ENCODE results near the gene RSAD2. TPM values are rescaled to one million over a fixed set of nuclear protein-coding genes. Genes with fewer than 3 reads are reported as not detected.
A peak's percentile ranks its signal among the peaks of the same experiment; 100 is the strongest.

RSAD2 gene
- polyA plus RNA-seq, 4 donors: 0.81 to 3.7 (median 1.8) TPM

DNA sequence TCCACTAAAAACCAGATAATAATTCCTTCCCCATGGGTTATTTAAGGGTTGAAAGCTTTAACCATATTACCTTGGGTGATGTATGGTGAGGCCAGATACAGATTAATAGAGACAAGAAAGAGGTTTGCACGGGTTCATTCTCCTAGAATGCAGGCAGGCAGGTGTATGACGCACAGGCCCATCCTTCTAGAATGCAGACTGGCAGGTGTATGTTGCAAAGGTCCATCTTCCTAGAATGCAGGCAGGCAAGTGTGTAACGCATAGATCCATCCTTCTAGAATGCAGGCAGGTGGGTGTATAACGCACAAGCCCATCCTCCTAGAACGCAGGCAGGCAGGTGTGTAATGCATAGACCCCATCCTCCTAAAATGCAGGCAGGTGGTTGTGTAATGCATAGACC, 3.9 kb downstream of the RSAD2 start:
- WGBS, 3 donors: 90 to 92% (median 92%) methylated on average over 5 of the region's 5 CpGs
- no peaks in the 10 kb centered on the region for H3K9me3 ChIP-seq (ENCODE audit: control insufficient read depth in 2 of 2, insufficient read depth in 1 of 2, low read depth in 1 of 2, low read length in 1 of 2)
- no peaks in the 10 kb centered on the region for H3K36me3 ChIP-seq (ENCODE audit: control insufficient read depth in 3 of 3, insufficient read depth in 2 of 3, low read depth in 1 of 3, low read length in 3 of 3)
- H3K4me3 ChIP-seq (ENCODE audit: low read depth in 1 of 3, low read length in 3 of 3): no peak overlapping the region
- FAIRE-seq (no peak), DNase-seq (no peak)
- H3K27ac ChIP-seq (ENCODE audit: low read depth in 1 of 3, low read length in 2 of 3): no peak overlapping the region
- H3K4me1 ChIP-seq (ENCODE audit: control insufficient read depth in 3 of 3, insufficient read depth in 2 of 3, low read depth in 1 of 3, low read length in 2 of 3): peaks cover 0 to 8% (median 6%) of the 10 kb centered on the region in 3 donors
- H3K27me3 ChIP-seq (ENCODE audit: control insufficient read depth in 3 of 3, insufficient read depth in 3 of 3, low read length in 3 of 3): no peaks in the 10 kb centered on the region

DNA sequence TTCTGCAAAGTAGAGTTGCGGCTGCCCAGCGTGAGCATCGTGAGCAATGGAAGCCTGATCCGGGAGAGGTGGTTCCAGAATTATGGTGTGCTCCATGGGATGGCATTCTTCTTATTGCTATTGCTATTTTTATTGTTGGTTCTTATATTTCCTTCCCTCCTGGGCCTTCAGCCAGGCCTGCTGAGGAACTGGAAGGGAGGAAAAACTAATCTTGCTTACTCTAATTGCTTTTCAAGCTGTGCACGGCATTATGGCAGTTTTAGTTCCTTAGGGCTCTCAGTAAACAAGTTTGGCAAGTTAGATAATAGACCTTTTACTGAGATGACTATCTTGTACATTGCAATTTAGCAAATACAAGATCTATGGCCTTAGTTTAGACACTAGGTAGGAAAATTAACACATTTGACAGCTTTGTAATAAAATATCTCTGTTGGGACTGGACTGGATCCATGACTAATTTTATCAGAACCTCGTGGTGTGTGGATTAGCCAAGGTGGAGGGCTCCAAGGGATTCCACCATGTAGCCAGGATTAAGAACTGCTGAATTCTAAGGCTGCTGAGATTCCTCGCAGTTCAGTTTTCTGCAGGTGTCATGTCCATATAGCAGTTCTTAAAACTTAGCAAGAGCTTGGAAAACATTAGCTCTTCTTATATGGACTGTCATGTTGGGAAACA, 6.0 kb downstream of the RSAD2 start:
- Histone ChIP-seq H3K4me1 (ENCODE audit: control insufficient read depth in 3 of 3, insufficient read depth in 2 of 3, low read depth in 1 of 3, low read length in 2 of 3) (no peaks in the 10 kb centered on the region), H3K9me3 (ENCODE audit: control insufficient read depth in 2 of 2, insufficient read depth in 1 of 2, low read depth in 1 of 2, low read length in 1 of 2) (no peaks in the 10 kb centered on the region), H3K27ac (ENCODE audit: low read depth in 1 of 3, low read length in 2 of 3) (no peak overlapping the region), H3K27me3 (ENCODE audit: control insufficient read depth in 3 of 3, insufficient read depth in 3 of 3, low read length in 3 of 3) (no peaks in the 10 kb centered on the region), H3K4me3 (ENCODE audit: low read depth in 1 of 3, low read length in 3 of 3) (no peak overlapping the region), H3K36me3 (ENCODE audit: control insufficient read depth in 3 of 3, insufficient read depth in 2 of 3, low read depth in 1 of 3, low read length in 3 of 3) (no peaks in the 10 kb centered on the region)
- WGBS, 3 donors: 69 to 75% (median 70%) methylated on average over 7 of the region's 7 CpGs
- DNase-seq (no peak), FAIRE-seq (no peak)

DNA sequence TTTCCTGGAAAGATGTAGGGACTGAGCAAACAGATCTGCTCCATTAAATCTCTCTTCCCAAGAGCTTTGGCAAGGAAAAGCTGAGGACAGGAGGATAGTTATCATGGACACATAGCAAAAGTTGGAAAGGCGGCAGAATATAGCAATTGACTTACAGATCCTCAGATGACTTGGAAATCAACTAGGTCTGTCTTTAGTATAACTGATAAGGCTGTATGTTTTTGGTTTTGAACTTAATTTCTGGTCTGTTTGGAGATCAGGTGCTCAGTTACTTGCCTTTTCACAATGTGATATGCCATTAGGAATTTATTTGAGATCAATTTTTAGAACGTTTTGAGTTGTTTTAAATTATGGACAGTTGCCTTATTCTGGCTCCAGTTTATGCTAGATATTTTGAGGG, 8.0 kb downstream of the RSAD2 start:
- no peaks in the 10 kb centered on the region for H3K9me3 ChIP-seq (ENCODE audit: control insufficient read depth in 2 of 2, insufficient read depth in 1 of 2, low read depth in 1 of 2, low read length in 1 of 2)
- H3K4me3 ChIP-seq (ENCODE audit: low read depth in 1 of 3, low read length in 3 of 3): no peak overlapping the region
- H3K4me1 ChIP-seq (ENCODE audit: control insufficient read depth in 3 of 3, insufficient read depth in 2 of 3, low read depth in 1 of 3, low read length in 2 of 3): no peaks in the 10 kb centered on the region
- DNase-seq (no peak), FAIRE-seq (no peak)
- H3K36me3 ChIP-seq (ENCODE audit: control insufficient read depth in 3 of 3, insufficient read depth in 2 of 3, low read depth in 1 of 3, low read length in 3 of 3): no peaks in the 10 kb centered on the region
- H3K27ac ChIP-seq (ENCODE audit: low read depth in 1 of 3, low read length in 2 of 3): no peak overlapping the region
- H3K27me3 ChIP-seq (ENCODE audit: control insufficient read depth in 3 of 3, insufficient read depth in 3 of 3, low read length in 3 of 3): no peaks in the 10 kb centered on the region
- 84 to 87% (median 85%) methylated on average over 2 of the region's 2 CpGs for WGBS, 3 donors

DNA sequence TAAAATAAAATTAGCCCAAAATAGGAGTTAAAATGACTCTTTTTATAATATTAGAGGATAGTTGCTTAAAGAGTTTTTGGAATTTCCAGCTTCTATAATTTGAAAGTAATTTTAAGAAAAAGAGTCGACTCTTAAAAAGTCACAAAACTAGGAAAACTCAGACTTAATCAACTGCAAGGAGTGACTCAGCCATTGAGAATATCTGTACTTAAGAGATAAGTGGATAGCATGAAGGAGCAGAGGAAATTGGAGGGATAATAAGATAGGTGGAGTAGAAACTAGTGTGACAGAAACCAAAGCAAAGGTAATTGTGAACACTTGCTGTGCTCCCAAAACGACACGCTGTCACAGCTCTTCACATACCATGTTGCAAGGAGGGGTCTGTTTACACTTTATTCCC, 8.4 kb downstream of the RSAD2 start:
- Histone ChIP-seq H3K4me1 (ENCODE audit: control insufficient read depth in 3 of 3, insufficient read depth in 2 of 3, low read depth in 1 of 3, low read length in 2 of 3) (no peaks in the 10 kb centered on the region), H3K27me3 (ENCODE audit: control insufficient read depth in 3 of 3, insufficient read depth in 3 of 3, low read length in 3 of 3) (no peaks in the 10 kb centered on the region), H3K27ac (ENCODE audit: low read depth in 1 of 3, low read length in 2 of 3) (no peak overlapping the region), H3K9me3 (ENCODE audit: control insufficient read depth in 2 of 2, insufficient read depth in 1 of 2, low read depth in 1 of 2, low read length in 1 of 2) (no peaks in the 10 kb centered on the region), H3K4me3 (ENCODE audit: low read depth in 1 of 3, low read length in 3 of 3) (no peak overlapping the region), H3K36me3 (ENCODE audit: control insufficient read depth in 3 of 3, insufficient read depth in 2 of 3, low read depth in 1 of 3, low read length in 3 of 3) (no peaks in the 10 kb centered on the region)
- DNase-seq (no peak), FAIRE-seq (no peak)
- WGBS, 3 donors: 86 to 92% (median 89%) methylated on average over 3 of the region's 3 CpGs

DNA sequence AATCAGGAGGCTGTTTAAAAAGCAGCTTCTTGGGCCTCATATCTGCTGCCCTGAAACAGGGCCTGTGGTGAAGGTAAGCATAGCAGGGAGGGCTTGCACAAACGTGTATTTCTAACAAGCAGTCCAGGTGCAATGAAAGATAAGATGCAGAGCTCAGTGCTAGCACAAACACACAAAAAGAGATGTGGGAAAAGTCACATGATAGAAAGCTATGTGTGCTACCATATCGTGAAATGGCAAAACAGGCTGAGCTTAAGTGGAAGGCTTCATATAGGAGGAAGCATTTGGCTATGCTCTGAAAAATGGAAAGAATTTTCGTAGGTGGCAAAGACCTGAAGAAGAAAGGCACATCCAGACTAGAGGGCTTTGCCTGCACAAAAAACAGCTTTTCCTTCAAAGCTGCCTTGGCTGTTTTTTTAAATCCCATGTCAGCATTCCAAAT, 10.2 kb downstream of the RSAD2 start:
- DNase-seq (no peak), FAIRE-seq (no peak)
- Histone ChIP-seq H3K27me3 (ENCODE audit: control insufficient read depth in 3 of 3, insufficient read depth in 3 of 3, low read length in 3 of 3) (no peaks in the 10 kb centered on the region), H3K27ac (ENCODE audit: low read depth in 1 of 3, low read length in 2 of 3) (no peak overlapping the region), H3K9me3 (ENCODE audit: control insufficient read depth in 2 of 2, insufficient read depth in 1 of 2, low read depth in 1 of 2, low read length in 1 of 2) (no peaks in the 10 kb centered on the region), H3K36me3 (ENCODE audit: control insufficient read depth in 3 of 3, insufficient read depth in 2 of 3, low read depth in 1 of 3, low read length in 3 of 3) (peaks cover 0 to 2% (median 2%) of the 10 kb centered on the region in 3 donors), H3K4me1 (ENCODE audit: control insufficient read depth in 3 of 3, insufficient read depth in 2 of 3, low read depth in 1 of 3, low read length in 2 of 3) (no peaks in the 10 kb centered on the region), H3K4me3 (ENCODE audit: low read depth in 1 of 3, low read length in 3 of 3) (no peak overlapping the region)
- 62 to 69% (median 62%) methylated on average over 3 of the region's 3 CpGs for WGBS, 3 donors

DNA sequence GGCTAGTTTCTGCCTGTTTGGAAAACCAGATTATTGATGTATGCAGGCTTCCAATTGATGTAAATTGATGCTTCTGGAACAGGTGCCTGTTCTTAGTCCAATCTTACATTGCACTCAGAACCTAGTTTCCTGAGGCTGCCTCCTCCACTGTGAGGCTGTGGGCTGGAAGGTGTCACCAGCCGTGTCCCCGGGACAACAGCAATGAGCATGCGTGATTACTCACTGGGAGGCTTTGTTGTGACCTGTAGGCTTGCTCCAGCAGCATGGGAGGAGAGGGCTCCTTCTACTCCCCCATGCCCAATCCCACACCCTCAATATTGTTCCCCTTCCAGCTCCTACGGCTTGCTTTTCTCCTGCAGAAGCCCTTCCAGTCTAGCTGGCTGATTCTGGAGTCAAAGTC, 11.1 kb downstream of the RSAD2 start:
- Histone ChIP-seq H3K27me3 (ENCODE audit: control insufficient read depth in 3 of 3, insufficient read depth in 3 of 3, low read length in 3 of 3) (no peaks in the 10 kb centered on the region), H3K4me1 (ENCODE audit: control insufficient read depth in 3 of 3, insufficient read depth in 2 of 3, low read depth in 1 of 3, low read length in 2 of 3) (no peaks in the 10 kb centered on the region), H3K9me3 (ENCODE audit: control insufficient read depth in 2 of 2, insufficient read depth in 1 of 2, low read depth in 1 of 2, low read length in 1 of 2) (no peaks in the 10 kb centered on the region), H3K27ac (ENCODE audit: low read depth in 1 of 3, low read length in 2 of 3) (no peak overlapping the region), H3K4me3 (ENCODE audit: low read depth in 1 of 3, low read length in 3 of 3) (no peak overlapping the region), H3K36me3 (ENCODE audit: control insufficient read depth in 3 of 3, insufficient read depth in 2 of 3, low read depth in 1 of 3, low read length in 3 of 3) (peaks cover 0 to 2% (median 2%) of the 10 kb centered on the region in 3 donors)
- DNase-seq (no peak), FAIRE-seq (no peak)
- WGBS, 3 donors: 78 to 89% (median 86%) methylated on average over 4 of the region's 4 CpGs

DNA sequence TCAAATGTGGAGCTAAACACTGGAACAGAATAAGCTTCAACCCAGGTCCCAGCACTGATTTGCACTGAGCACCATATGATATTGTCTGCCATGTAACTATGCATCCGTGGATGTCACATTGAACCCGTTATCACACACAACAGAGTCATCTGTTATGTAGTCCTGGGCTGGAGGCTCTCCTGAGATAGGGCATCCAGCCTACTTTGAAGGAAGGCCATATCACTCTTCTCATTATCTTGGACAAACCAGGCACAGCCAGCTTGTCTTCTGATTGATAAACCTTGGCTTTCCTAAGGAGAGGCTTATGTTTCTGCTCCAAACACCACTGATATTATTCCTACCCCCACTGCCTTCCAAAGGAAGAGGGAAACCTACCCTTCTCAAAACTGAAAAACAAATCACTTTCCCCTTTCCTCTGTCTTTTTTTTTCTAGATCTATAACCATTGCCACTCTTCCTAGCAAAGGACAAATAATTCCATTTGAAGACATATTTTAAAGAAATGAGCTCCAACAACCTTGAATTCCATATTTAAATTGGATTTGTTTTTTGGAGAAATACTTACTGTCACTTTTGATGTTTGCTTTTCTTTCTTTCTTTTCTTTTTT, 16.4 kb downstream of the RSAD2 start:
- WGBS, 3 donors: 73 to 86% (median 75%) methylated on average over 2 of the region's 2 CpGs
- Histone ChIP-seq H3K4me3 (ENCODE audit: low read depth in 1 of 3, low read length in 3 of 3) (no peak overlapping the region), H3K27me3 (ENCODE audit: control insufficient read depth in 3 of 3, insufficient read depth in 3 of 3, low read length in 3 of 3) (no peaks in the 10 kb centered on the region), H3K9me3 (ENCODE audit: control insufficient read depth in 2 of 2, insufficient read depth in 1 of 2, low read depth in 1 of 2, low read length in 1 of 2) (no peaks in the 10 kb centered on the region), H3K36me3 (ENCODE audit: control insufficient read depth in 3 of 3, insufficient read depth in 2 of 3, low read depth in 1 of 3, low read length in 3 of 3) (peaks cover 0 to 6% (median 2%) of the 10 kb centered on the region in 3 donors), H3K27ac (ENCODE audit: low read depth in 1 of 3, low read length in 2 of 3) (no peak overlapping the region), H3K4me1 (ENCODE audit: control insufficient read depth in 3 of 3, insufficient read depth in 2 of 3, low read depth in 1 of 3, low read length in 2 of 3) (no peaks in the 10 kb centered on the region)
- FAIRE-seq (no peak), DNase-seq (no peak)

DNA sequence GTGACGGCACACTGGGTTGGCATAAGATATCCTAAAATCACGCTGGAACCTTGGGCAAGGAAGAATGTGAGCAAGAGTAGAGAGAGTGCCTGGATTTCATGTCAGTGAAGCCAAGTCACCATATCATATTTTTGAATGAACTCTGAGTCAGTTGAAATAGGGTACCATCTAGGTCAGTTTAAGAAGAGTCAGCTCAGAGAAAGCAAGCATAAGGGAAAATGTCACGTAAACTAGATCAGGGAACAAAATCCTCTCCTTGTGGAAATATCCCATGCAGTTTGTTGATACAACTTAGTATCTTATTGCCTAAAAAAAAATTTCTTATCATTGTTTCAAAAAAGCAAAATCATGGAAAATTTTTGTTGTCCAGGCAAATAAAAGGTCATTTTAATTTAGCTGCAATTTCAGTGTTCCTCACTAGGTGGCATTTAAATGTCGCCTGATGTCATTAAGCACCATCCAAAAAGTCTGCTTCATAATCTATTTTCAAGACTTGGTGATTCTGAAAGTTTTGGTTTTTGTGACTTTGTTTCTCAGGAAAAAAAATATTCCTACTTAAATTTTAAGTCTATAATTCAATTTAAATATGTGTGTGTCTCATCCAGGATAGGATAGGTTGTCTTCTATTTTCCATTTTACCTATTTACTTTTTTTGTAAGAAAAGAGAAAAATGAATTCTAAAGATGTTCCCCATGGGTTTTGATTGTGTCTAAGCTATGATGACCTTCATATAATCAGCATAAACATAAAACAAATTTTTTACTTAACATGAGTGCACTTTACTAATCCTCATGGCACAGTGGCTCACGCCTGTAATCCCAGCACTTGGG, 19.6 kb downstream of the RSAD2 start:
- DNase-seq (peak; percentile 44 to 49), FAIRE-seq (peak; percentile 61)
- 72 to 75% (median 74%) methylated on average over 5 of the region's 5 CpGs for WGBS, 3 donors
- Histone ChIP-seq H3K4me3 (ENCODE audit: low read depth in 1 of 3, low read length in 3 of 3) (no peak overlapping the region), H3K27me3 (ENCODE audit: control insufficient read depth in 3 of 3, insufficient read depth in 3 of 3, low read length in 3 of 3) (no peaks in the 10 kb centered on the region), H3K4me1 (ENCODE audit: control insufficient read depth in 3 of 3, insufficient read depth in 2 of 3, low read depth in 1 of 3, low read length in 2 of 3) (no peaks in the 10 kb centered on the region), H3K9me3 (ENCODE audit: control insufficient read depth in 2 of 2, insufficient read depth in 1 of 2, low read depth in 1 of 2, low read length in 1 of 2) (no peaks in the 10 kb centered on the region), H3K36me3 (ENCODE audit: control insufficient read depth in 3 of 3, insufficient read depth in 2 of 3, low read depth in 1 of 3, low read length in 3 of 3) (peaks cover 0 to 5% (median 2%) of the 10 kb centered on the region in 3 donors), H3K27ac (ENCODE audit: low read depth in 1 of 3, low read length in 2 of 3) (no peak overlapping the region)

Data from small intestine (tissue), 7 donors.